Measurements from ENCODE around the gene POMZP3.
A peak's percentile ranks its signal among the peaks of the same experiment; 100 is the strongest.
"Not testable (repeated sequence)": the region's sequence is repeated elsewhere in the genome, so short reads cannot be mapped to it uniquely, and the experiment has no call there.

Gene POMZP3

GRCh38 chr7:76626989-76627642, at the start of gene POMZP3:
TSS of gene POMZP3 (minus strand) at chr7:76627279. CDS start at chr7:76626064, 1,215 bp downstream.
- DNase-seq (ENCODE audit: low spot score): peak; percentile 49

GRCh38 chr7:76675783-76676182, 48.7 kb upstream of the POMZP3 start:
- not testable (repeated sequence) for DNase-seq (ENCODE audit: low spot score)

- not testable (repeated sequence) for DNase-seq (ENCODE audit: low spot score)
These were observed 46.3 kb upstream of the POMZP3 start for GRCh38 chr7:76673346-76673745.

GRCh38 chr7:76659212-76659611, 32.1 kb upstream of the POMZP3 start:
- DNase-seq (ENCODE audit: low spot score): not testable (repeated sequence)

GRCh38 chr7:76656425-76656824, 29.3 kb upstream of the POMZP3 start:
- DNase-seq (ENCODE audit: low spot score): not testable (repeated sequence)

- not testable (repeated sequence) for DNase-seq (ENCODE audit: low spot score)
These were observed 15.5 kb upstream of the POMZP3 start for GRCh38 chr7:76642620-76643019.

- DNase-seq (ENCODE audit: low spot score): peak; percentile 28
These were observed 10.1 kb upstream of the POMZP3 start for GRCh38 chr7:76637061-76637691.

GRCh38 chr7:76626581-76626980, 498 bp downstream of the POMZP3 start:
- peak; percentile 20 for DNase-seq (ENCODE audit: low spot score)

GRCh38 chr7:76619439-76620190, 7.5 kb downstream of the POMZP3 start:
- DNase-seq (ENCODE audit: low spot score): not testable (repeated sequence)

- peak; percentile 58 for DNase-seq (ENCODE audit: low spot score)
These were observed 13.3 kb downstream of the POMZP3 start for GRCh38 chr7:76613783-76614182.

- DNase-seq (ENCODE audit: low spot score): not testable (repeated sequence)
These were observed 14.8 kb downstream of the POMZP3 start for GRCh38 chr7:76612232-76612631.

- not testable (repeated sequence) for DNase-seq (ENCODE audit: low spot score)
These were observed 17.2 kb downstream of the POMZP3 start for GRCh38 chr7:76609864-76610263.

- not testable (repeated sequence) for DNase-seq (ENCODE audit: low spot score)
These were observed 18.6 kb downstream of the POMZP3 start for GRCh38 chr7:76608469-76608868.

- peak; percentile 76 for DNase-seq (ENCODE audit: low spot score)
These were observed 21.1 kb downstream of the POMZP3 start for GRCh38 chr7:76606027-76606426.

- DNase-seq (ENCODE audit: low spot score): not testable (repeated sequence)
These were observed 26.4 kb downstream of the POMZP3 start for GRCh38 chr7:76600650-76601049.

- DNase-seq (ENCODE audit: low spot score): not testable (repeated sequence)
These were observed 27.0 kb downstream of the POMZP3 start for GRCh38 chr7:76600116-76600482.

GRCh38 chr7:76598590-76599264, 28.4 kb downstream of the POMZP3 start:
- DNase-seq (ENCODE audit: low spot score): not testable (repeated sequence)

- not testable (repeated sequence) for DNase-seq (ENCODE audit: low spot score)
These were observed 29.8 kb downstream of the POMZP3 start for GRCh38 chr7:76597288-76597687.

GRCh38 chr7:76592694-76593093, 34.4 kb downstream of the POMZP3 start:
- not testable (repeated sequence) for DNase-seq (ENCODE audit: low spot score)

- DNase-seq (ENCODE audit: low spot score): not testable (repeated sequence)
These were observed 35.3 kb downstream of the POMZP3 start for GRCh38 chr7:76591602-76592304.

- not testable (repeated sequence) for DNase-seq (ENCODE audit: low spot score)
These were observed 36.0 kb downstream of the POMZP3 start for GRCh38 chr7:76591033-76591432.

GRCh38 chr7:76588586-76588985, 38.5 kb downstream of the POMZP3 start:
- not testable (repeated sequence) for DNase-seq (ENCODE audit: low spot score)
